Activated CD4-positive, alpha-beta T cell treated with anti-CD3 and anti-CD28 coated beads for 48 hours (primary cell): ENCODE measurements around the gene XAB2.

Source experiments
- DNase-seq: peaks from one replicate; pipeline ENCODE4 v3.0.0-alpha.2; 2020

XAB2 gene

GRCh38 chr19:7648265-7649014 is 19.1 kb upstream of the XAB2 start:
- DNase-seq, result no peak

GRCh38 chr19:7647156-7647555 is 17.8 kb upstream of the XAB2 start:
- no peak for DNase-seq

- no peak for DNase-seq
Measured at GRCh38 chr19:7646426-7646700, 17.0 kb upstream of the XAB2 start.

GRCh38 chr19:7645656-7646425 is 16.5 kb upstream of the XAB2 start:
- DNase-seq, result no peak

- DNase-seq, result no peak
Measured at GRCh38 chr19:7645163-7645562, 15.8 kb upstream of the XAB2 start.

GRCh38 chr19:7644550-7644877 is 15.2 kb upstream of the XAB2 start:
- no peak for DNase-seq

GRCh38 chr19:7643629-7644549 is 14.5 kb upstream of the XAB2 start:
- DNase-seq, result peak; percentile 68

GRCh38 chr19:7643031-7643415 is 13.7 kb upstream of the XAB2 start:
- DNase-seq, result no peak

GRCh38 chr19:7642295-7643030 is 13.1 kb upstream of the XAB2 start:
- DNase-seq, result no peak

GRCh38 chr19:7641290-7642276 is 12.2 kb upstream of the XAB2 start:
- no peak for DNase-seq

- no peak for DNase-seq
Measured at GRCh38 chr19:7640803-7641202, 11.5 kb upstream of the XAB2 start.

- DNase-seq, result no peak
Measured at GRCh38 chr19:7639863-7640348, 10.6 kb upstream of the XAB2 start.

- DNase-seq, result no peak
Measured at GRCh38 chr19:7638802-7639465, 9.6 kb upstream of the XAB2 start.

- DNase-seq, result peak; percentile 26
Measured at GRCh38 chr19:7637374-7638256, 8.3 kb upstream of the XAB2 start.

GRCh38 chr19:7636691-7637373 is 7.5 kb upstream of the XAB2 start, which contains the start of gene STXBP2:
STXBP2 (plus strand) TSS chr19:7637110; CDS start chr19:7637150, 40 bp downstream.
- DNase-seq, result peak; percentile 93

GRCh38 chr19:7636317-7636690 is 7.0 kb upstream of the XAB2 start:
- no peak for DNase-seq

- no peak for DNase-seq
Measured at GRCh38 chr19:7635670-7636069, 6.3 kb upstream of the XAB2 start.

- DNase-seq, result no peak
Measured at GRCh38 chr19:7633698-7634097, 4.4 kb upstream of the XAB2 start, which contains the start of gene PCP2. PCP2 (minus strand) TSS chr19:7633719; CDS start chr19:7633457, 262 bp downstream.
